Lower lobe of right lung (tissue), 2 donors: ENCODE measurements around the gene GORASP2. TPM values are rescaled to one million over a fixed set of nuclear protein-coding genes. Genes with fewer than 3 reads are reported as not detected.

Experiments
- ATAC-seq, 2 donors: fragments of 200-7000 bp; cut with Tn5 transposase; one replicate each; pipeline ENCODE4 v1.9.1; 2020 to 2022; ENCODE audit warnings: mild to moderate bottlenecking in 2 of 2, moderate library complexity in 2 of 2
- DNase-seq: peaks from one replicate; pipeline ENCODE4 v3.0.0-alpha.2; 2020
- H3K27ac ChIP-seq: fragments of 200-600 bp; one replicate; pipeline ENCODE4 v1.8.0; 2022
- H3K27me3 ChIP-seq: fragments of 200-600 bp; one replicate; pipeline ENCODE4 v1.8.0; 2022; ENCODE audit warnings: low read depth
- H3K36me3 ChIP-seq: fragments of 200-600 bp; one replicate; pipeline ENCODE4 v1.8.0; 2022; ENCODE audit warnings: mild to moderate bottlenecking
- H3K4me1 ChIP-seq: fragments of 200-600 bp; one replicate; pipeline ENCODE4 v1.8.0; 2022
- H3K4me3 ChIP-seq: fragments of 200-600 bp; one replicate; pipeline ENCODE4 v1.8.0; 2022; ENCODE audit warnings: mild to moderate bottlenecking
- H3K9me3 ChIP-seq: fragments of 200-600 bp; one replicate; pipeline ENCODE4 v1.8.0; 2022
- CTCF ChIP-seq: fragments of 200-600 bp; IDR thresholded peaks from one replicate; pipeline ENCODE4 v1.8.0; 2022; ENCODE audit warnings: antibody characterized with exemption, mild to moderate bottlenecking
- intact Hi-C: fragments of 100-400 bp; cut with DNase I; formaldehyde crosslinking; loops from one replicate; pipeline ENCODE4 v1.11.0; 2022
- total RNA-seq: library from RNA; stranded (reverse); fragmentation: NEBNext Ultra II Directional; extraction: Animal tissue kit (Norgen Biotek cat#: 25700); gene quantifications from one replicate; pipeline ENCODE4 v1.2.1, GENCODE V29; 2021
- donor health status: DM: no; HTN: yes; CAD: no; lungs with severe emphysema.

Gene GORASP2
- total RNA-seq, 1 donor from 2014 or later, result 64.9 TPM

- no peak for TF ChIP-seq CTCF
- intact Hi-C loops, result no loop called here
Measured at GRCh38 chr2:170969030-170969429, 40.0 kb downstream of the GORASP2 start.

GRCh38 chr2:170969872-170970496 lies 40.9 kb downstream of the GORASP2 start:
- no peak overlapping the region for H3K4me3 ChIP-seq
- DNase-seq (no peak), ATAC-seq (no peak)
- H3K36me3 ChIP-seq, result peaks cover 35% of the 10 kb centered on the region
- H3K27me3 ChIP-seq, result no peaks in the 10 kb centered on the region
- intact Hi-C loops, result no loop called here
- peaks cover 13% of the 10 kb centered on the region for H3K4me1 ChIP-seq
- TF ChIP-seq CTCF, result no peak
- H3K27ac ChIP-seq, result no peak overlapping the region
- no peaks in the 10 kb centered on the region for H3K9me3 ChIP-seq

More at GRCh38 chr2:170969030-170969429, 40.0 kb downstream of the GORASP2 start:
- DNase-seq (no peak), ATAC-seq (no peak)
- Histone ChIP-seq H3K4me3 (no peak overlapping the region), H3K36me3 (peaks cover 44% of the 10 kb centered on the region), H3K27ac (no peak overlapping the region), H3K9me3 (no peaks in the 10 kb centered on the region), H3K27me3 (no peaks in the 10 kb centered on the region), H3K4me1 (peaks cover 8% of the 10 kb centered on the region)

- DNase-seq (no peak), ATAC-seq (no peak)
- Histone ChIP-seq H3K27me3 (no peaks in the 10 kb centered on the region), H3K4me1 (peaks cover 13% of the 10 kb centered on the region), H3K36me3 (peaks cover 24% of the 10 kb centered on the region), H3K4me3 (no peak overlapping the region), H3K27ac (no peak overlapping the region), H3K9me3 (no peaks in the 10 kb centered on the region)
- intact Hi-C loops, result no loop called here
- TF ChIP-seq CTCF, result no peak
Measured at GRCh38 chr2:170971071-170971470, 42.0 kb downstream of the GORASP2 start.

GRCh38 chr2:170972296-170973224 lies 43.5 kb downstream of the GORASP2 start:
- no peaks in the 10 kb centered on the region for H3K9me3 ChIP-seq
- no peak overlapping the region for H3K27ac ChIP-seq
- H3K27me3 ChIP-seq, result no peaks in the 10 kb centered on the region
- peaks cover 9% of the 10 kb centered on the region for H3K36me3 ChIP-seq
- DNase-seq (no peak), ATAC-seq (no peak)
- TF ChIP-seq CTCF, result no peak
- peaks cover 13% of the 10 kb centered on the region for H3K4me1 ChIP-seq
- peak overlapping the region; percentile 71 for H3K4me3 ChIP-seq
- intact Hi-C loops, result no loop called here

GRCh38 chr2:170973225-170973491 lies 44.1 kb downstream of the GORASP2 start:
- intact Hi-C loops, result no loop called here
- Histone ChIP-seq H3K9me3 (no peaks in the 10 kb centered on the region), H3K36me3 (peaks cover 3% of the 10 kb centered on the region), H3K4me3 (peak overlapping the region; percentile 71), H3K27ac (peak overlapping the region; percentile 78), H3K27me3 (no peaks in the 10 kb centered on the region), H3K4me1 (peaks cover 13% of the 10 kb centered on the region)
- DNase-seq (no peak), ATAC-seq (no peak)
- no peak for TF ChIP-seq CTCF
